H9 (cell line): ENCODE measurements around the gene KAZN. TPM values are rescaled to one million over a fixed set of nuclear protein-coding genes. Genes with fewer than 3 reads are reported as not detected.

Experiments
- DNase-seq: peaks from one replicate; pipeline ENCODE4 v3.0.0-alpha.2; 2017
- H2AFZ ChIP-seq: one replicate; pipeline ENCODE4 v1.6.1; 2013; ENCODE audit warnings: mild to moderate bottlenecking, low read length, control low read depth, moderate library complexity
- H2AK5ac ChIP-seq: 2 replicates; pipeline ENCODE4 v1.6.1; 2013; ENCODE audit warnings: low read length, control low read depth, mixed read lengths; ENCODE audit not compliant: insufficient read length
- H2BK120ac ChIP-seq: one replicate; pipeline ENCODE4 v1.6.1; 2013; ENCODE audit warnings: low read depth, mild to moderate bottlenecking, low read length, control low read depth, inconsistent platforms; ENCODE audit not compliant: poor library complexity, severe bottlenecking
- H2BK12ac ChIP-seq: 2 replicates; pipeline ENCODE4 v1.6.1; 2013; ENCODE audit warnings: low read length, control low read depth, mixed read lengths, low read depth; ENCODE audit not compliant: insufficient read length
- H2BK15ac ChIP-seq: 2 replicates; pipeline ENCODE4 v1.6.1; 2013; ENCODE audit warnings: low read depth, low read length, control low read depth
- H2BK20ac ChIP-seq: one replicate; pipeline ENCODE4 v1.6.1; 2013; ENCODE audit warnings: low read depth, mild to moderate bottlenecking, low read length, control low read depth, inconsistent platforms; ENCODE audit not compliant: poor library complexity, severe bottlenecking
- H2BK5ac ChIP-seq: 2 replicates; pipeline ENCODE4 v1.6.1; 2013; ENCODE audit warnings: low read length, control low read depth, mixed read lengths; ENCODE audit not compliant: insufficient read length
- H3K14ac ChIP-seq: 2 replicates; pipeline ENCODE4 v1.6.1; 2013; ENCODE audit warnings: low read length, control low read depth; ENCODE audit not compliant: insufficient read depth
- H3K18ac ChIP-seq: 2 replicates; pipeline ENCODE4 v1.6.1; 2013; ENCODE audit warnings: low read depth, mild to moderate bottlenecking, mixed read lengths, low read length, control low read depth; ENCODE audit not compliant: insufficient read length
- H3K23ac ChIP-seq: 2 replicates; pipeline ENCODE4 v1.6.1; 2013; ENCODE audit warnings: low read length, control low read depth, mixed read lengths, low read depth; ENCODE audit not compliant: insufficient read length
- H3K23me2 ChIP-seq: 2 replicates; pipeline ENCODE4 v1.6.1; 2013; ENCODE audit warnings: low read depth, mild to moderate bottlenecking, mixed read lengths, low read length, control low read depth; ENCODE audit not compliant: insufficient read length, poor library complexity, severe bottlenecking
- H3K27ac ChIP-seq: 2 replicates; pipeline ENCODE4 v1.5.1; 2013; ENCODE audit warnings: low read length, control low read depth, mixed read lengths, low read depth; ENCODE audit not compliant: insufficient read length
- H3K27me3 ChIP-seq: 2 replicates; pipeline ENCODE4 v1.6.1; 2013; ENCODE audit warnings: low read length, control low read depth, inconsistent platforms; ENCODE audit not compliant: insufficient read depth
- H3K4ac ChIP-seq: 2 replicates; pipeline ENCODE4 v1.6.1; 2013; ENCODE audit warnings: low read depth, mild to moderate bottlenecking, control low read depth, inconsistent platforms, low read length, moderate library complexity
- H3K4me1 ChIP-seq: 2 replicates; pipeline ENCODE4 v1.6.1; 2013; ENCODE audit warnings: low read length, control low read depth, inconsistent platforms; ENCODE audit not compliant: insufficient read depth
- H3K4me2 ChIP-seq: 2 replicates; pipeline ENCODE4 v1.6.1; 2013; ENCODE audit warnings: low read length, control low read depth, mixed read lengths; ENCODE audit not compliant: insufficient read length, insufficient read depth
- H3K56ac ChIP-seq: 2 replicates; pipeline ENCODE4 v1.6.1; 2013; ENCODE audit warnings: low read depth, mild to moderate bottlenecking, mixed read lengths, low read length, control low read depth; ENCODE audit not compliant: insufficient read length
- H3K79me1 ChIP-seq: 2 replicates; pipeline ENCODE4 v1.6.1; 2013; ENCODE audit warnings: low read depth, mild to moderate bottlenecking, moderate library complexity, low read length, control low read depth, inconsistent platforms; ENCODE audit not compliant: insufficient read depth, poor library complexity, severe bottlenecking
- H3K79me2 ChIP-seq: 2 replicates; pipeline ENCODE4 v1.6.1; 2013; ENCODE audit warnings: low read length, control low read depth, inconsistent platforms; ENCODE audit not compliant: insufficient read depth
- H3K9ac ChIP-seq: 2 replicates; pipeline ENCODE4 v1.6.1; 2013; ENCODE audit warnings: low read length, control low read depth, mixed read lengths; ENCODE audit not compliant: insufficient read length; ENCODE audit errors: extremely low read depth
- H3K9me3 ChIP-seq: one replicate; pipeline ENCODE4 v1.6.1; 2013; ENCODE audit warnings: low read depth, low read length, inconsistent platforms; ENCODE audit not compliant: control insufficient read depth
- H3T11ph ChIP-seq: one replicate; pipeline ENCODE4 v1.6.1; 2013; ENCODE audit warnings: mild to moderate bottlenecking, low read length, control low read depth, inconsistent platforms
- H4K20me1 ChIP-seq: one replicate; pipeline ENCODE4 v1.6.1; 2013; ENCODE audit not compliant: control insufficient read depth, insufficient read length, insufficient read depth
- H4K5ac ChIP-seq: 2 replicates; pipeline ENCODE4 v1.6.1; 2013; ENCODE audit warnings: low read depth, mild to moderate bottlenecking, mixed read lengths, low read length, control low read depth; ENCODE audit not compliant: insufficient read length
- H4K8ac ChIP-seq: replicated peaks from 2 replicates; pipeline ENCODE4 v1.6.1; 2013; ENCODE audit warnings: low read length, control low read depth, mixed read lengths, low read depth; ENCODE audit not compliant: insufficient read length
- H4K91ac ChIP-seq: 2 replicates; pipeline ENCODE4 v1.6.1; 2013; ENCODE audit warnings: low read depth, mild to moderate bottlenecking, moderate library complexity, mixed read lengths, low read length, control low read depth; ENCODE audit not compliant: insufficient read length
- H3K27ac Mint-ChIP-seq, 3 experiments: 2 replicates in 2 of 3; 3 replicates in 1 of 3; pipeline ENCODE4 v1.8.0; 2020 to 2021; ENCODE audit warnings: mixed read lengths in 3 of 3, mild to moderate bottlenecking in 1 of 3, moderate library complexity in 1 of 3
- H3K27me3 Mint-ChIP-seq: 2 replicates; pipeline ENCODE4 v1.8.0; 2021; ENCODE audit warnings: low read depth, mild to moderate bottlenecking, moderate library complexity, mixed read lengths
- H3K36me3 Mint-ChIP-seq, 3 experiments: 2 replicates in 2 of 3; 3 replicates in 1 of 3; pipeline ENCODE4 v1.8.0; 2020 to 2021; ENCODE audit warnings: low read depth in 3 of 3, mixed read lengths in 3 of 3; ENCODE audit not compliant: insufficient read depth in 1 of 3
- H3K4me1 Mint-ChIP-seq, 2 experiments: 2 replicates each; pipeline ENCODE4 v1.8.0; 2020; ENCODE audit warnings: mixed read lengths in 2 of 2
- H3K4me3 Mint-ChIP-seq, 2 experiments: 2 replicates in 1 of 2; 3 replicates in 1 of 2; pipeline ENCODE4 v1.8.0; 2020 to 2021; ENCODE audit warnings: mild to moderate bottlenecking in 2 of 2, mixed read lengths in 2 of 2, moderate library complexity in 1 of 2
- H3K9me3 Mint-ChIP-seq, 2 experiments: 2 replicates in 1 of 2; 3 replicates in 1 of 2; pipeline ENCODE4 v1.8.0; 2020; ENCODE audit warnings: mild to moderate bottlenecking in 2 of 2, mixed read lengths in 2 of 2, moderate library complexity in 1 of 2
- CTCF ChIP-seq: fragments of 200-600 bp; sonication (generic); conservative IDR thresholded peaks from 3 replicates; pipeline ENCODE4 v1.8.0; 2021; ENCODE audit warnings: antibody characterized with exemption, mild to moderate bottlenecking
- WGBS: extraction: QIAGEN DNeasy Blood & Tissue Kit; methylation state at CpG from one replicate; pipeline ENCODE4 v1.1.7; 2013; ENCODE audit warnings: missing lambda C conversion rate, low lambda C conversion rate, mixed read lengths; ENCODE audit not compliant: insufficient read length; ENCODE audit errors: extremely low coverage; 5-methylcytosine and 5-hydroxymethylcytosine counted together
- total RNA-seq: library from RNA; stranded (reverse); gene quantifications from 2 replicates; pipeline ENCODE4 v1.2.1, GENCODE V29; 2021

Gene KAZN
- total RNA-seq, 1 experiment from 2014 or later = 7.6 TPM

GRCh38 chr1:15106608-15107007 lies 508.1 kb downstream of the KAZN start:
- no peak overlapping the region for H3K56ac ChIP-seq
- no peak overlapping the region for H4K91ac ChIP-seq
- H4K20me1 ChIP-seq = no peaks in the 10 kb centered on the region
- H3K23me2 ChIP-seq = no peaks in the 10 kb centered on the region
- H3K36me3 Mint-ChIP-seq = no peaks in the 10 kb centered on the region
- no peak overlapping the region for H2BK5ac ChIP-seq
- no peaks in the 10 kb centered on the region for H3K27me3 ChIP-seq
- TF ChIP-seq CTCF = no peak
- no peak overlapping the region for H2BK20ac ChIP-seq
- no peaks in the 10 kb centered on the region for H3K79me1 ChIP-seq
- no peak overlapping the region for H3K27ac Mint-ChIP-seq
- no peak overlapping the region for H3K4ac ChIP-seq
- no peak overlapping the region for H4K5ac ChIP-seq
- H3K18ac ChIP-seq = no peak overlapping the region
- H3K4me1 Mint-ChIP-seq = peaks cover 18 to 24% of the 10 kb centered on the region in 2 experiments
- peaks cover 2% of the 10 kb centered on the region; the same call in 1 of the 2 replicates for H3K4me1 ChIP-seq
- no peaks in the 10 kb centered on the region; a peak in 2 of 5 replicates for H3K9me3 Mint-ChIP-seq
- H3K79me2 ChIP-seq = no peaks in the 10 kb centered on the region
- H3K9me3 ChIP-seq = no peaks in the 10 kb centered on the region
- H3K4me2 ChIP-seq = no peak overlapping the region
- no peak overlapping the region for H3K14ac ChIP-seq
- WGBS = no CpG with 5 or more reads among the region's 7 CpGs
- no peak overlapping the region for H4K8ac ChIP-seq
- no peak overlapping the region; a peak in 1 of 5 replicates for H3K4me3 Mint-ChIP-seq
- H3K27me3 Mint-ChIP-seq = peaks cover 16% of the 10 kb centered on the region
- H2AFZ ChIP-seq = no peak overlapping the region
- H3K9ac ChIP-seq = no peak overlapping the region
- no peak overlapping the region for H2BK12ac ChIP-seq
- DNase-seq = no peak
- H3K27ac ChIP-seq = no peak overlapping the region
- no peak overlapping the region for H2BK120ac ChIP-seq
- H2AK5ac ChIP-seq = no peak overlapping the region
- no peak overlapping the region for H3K23ac ChIP-seq
- H3T11ph ChIP-seq = no peak overlapping the region
- H2BK15ac ChIP-seq = no peak overlapping the region
